ENCODE results near the gene SNRPN.
"Not testable (repeated sequence)": the region's sequence is repeated elsewhere in the genome, so short reads cannot be mapped to it uniquely, and the experiment has no call there.

The SNRPN gene

GRCh38 chr15:24966364-24967103, 11.7 kb downstream of the SNRPN start:
- DNase-seq (ENCODE audit: low read depth in 1 of 2, low spot score in 1 of 2), result no peak

DNA sequence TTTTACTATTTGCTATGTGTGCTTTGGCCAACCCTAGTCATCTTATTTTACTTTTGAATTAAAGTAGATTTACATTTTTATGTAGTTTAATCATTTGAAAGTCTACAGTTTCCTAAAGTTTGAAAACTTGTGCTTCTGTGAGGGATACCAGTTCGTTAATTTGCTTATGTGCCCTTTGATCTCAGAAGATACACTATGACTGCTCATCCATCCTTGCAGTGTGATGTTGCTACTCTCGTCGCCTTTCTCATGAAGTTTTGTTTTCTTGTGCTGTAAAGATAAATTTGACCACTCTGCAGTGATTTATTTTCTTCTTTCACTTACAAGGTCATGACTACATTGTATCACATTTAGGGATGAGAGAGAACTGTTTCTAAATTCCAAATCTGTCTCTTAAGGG, 16.3 kb downstream of the SNRPN start:
- DNase-seq (ENCODE audit: low read depth in 1 of 2, low spot score in 1 of 2), result no peak

GRCh38 chr15:24971772-24972171, 17.0 kb downstream of the SNRPN start:
- no peak for DNase-seq (ENCODE audit: low read depth in 1 of 2, low spot score in 1 of 2)

- not testable (repeated sequence) for DNase-seq (ENCODE audit: low read depth in 1 of 2, low spot score in 1 of 2)
These were observed 17.9 kb downstream of the SNRPN start for GRCh38 chr15:24972707-24973106.

- no peak for DNase-seq (ENCODE audit: low read depth in 1 of 2, low spot score in 1 of 2)
These were observed 22.1 kb downstream of the SNRPN start for GRCh38 chr15:24976932-24977331.

DNA sequence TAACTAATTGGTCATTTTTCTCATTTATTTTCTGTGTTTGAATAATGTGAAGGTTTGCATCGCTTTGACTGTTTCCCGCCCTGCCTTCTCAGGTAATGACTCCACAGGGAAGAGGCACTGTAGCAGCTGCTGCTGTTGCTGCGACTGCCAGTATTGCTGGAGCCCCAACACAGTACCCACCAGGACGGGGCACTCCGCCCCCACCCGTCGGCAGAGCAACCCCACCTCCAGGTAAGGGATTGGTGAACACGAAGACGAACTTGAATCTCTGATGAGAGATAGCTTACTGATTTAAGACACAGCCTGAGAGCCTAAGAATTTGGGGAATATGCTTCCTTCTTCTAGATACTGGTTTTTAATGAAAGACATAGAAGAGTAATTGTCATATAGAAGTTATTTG, 22.9 kb downstream of the SNRPN start:
- DNase-seq (ENCODE audit: low read depth in 1 of 2, low spot score in 1 of 2), result no peak

DNA sequence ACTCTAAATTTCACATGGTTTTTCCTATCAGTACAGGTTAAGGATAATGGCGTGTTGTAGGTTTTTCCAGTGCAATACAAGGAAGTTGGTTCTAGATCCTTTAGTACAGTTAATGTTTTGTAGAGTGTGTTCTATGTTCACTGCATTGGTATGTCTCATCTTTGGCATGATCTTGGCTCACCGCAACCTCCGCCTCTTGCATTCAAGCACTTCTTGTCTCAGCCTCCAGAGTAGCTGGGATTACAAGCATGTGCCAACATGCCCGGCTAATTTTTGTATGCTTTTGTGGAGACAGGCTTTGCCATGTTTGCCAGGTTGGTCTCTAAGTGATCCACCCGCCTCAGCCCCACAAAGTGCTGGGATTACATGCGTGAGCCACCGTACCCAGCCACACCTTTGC, 30.4 kb downstream of the SNRPN start:
- DNase-seq (ENCODE audit: low read depth in 1 of 2, low spot score in 1 of 2), result no peak

DNA sequence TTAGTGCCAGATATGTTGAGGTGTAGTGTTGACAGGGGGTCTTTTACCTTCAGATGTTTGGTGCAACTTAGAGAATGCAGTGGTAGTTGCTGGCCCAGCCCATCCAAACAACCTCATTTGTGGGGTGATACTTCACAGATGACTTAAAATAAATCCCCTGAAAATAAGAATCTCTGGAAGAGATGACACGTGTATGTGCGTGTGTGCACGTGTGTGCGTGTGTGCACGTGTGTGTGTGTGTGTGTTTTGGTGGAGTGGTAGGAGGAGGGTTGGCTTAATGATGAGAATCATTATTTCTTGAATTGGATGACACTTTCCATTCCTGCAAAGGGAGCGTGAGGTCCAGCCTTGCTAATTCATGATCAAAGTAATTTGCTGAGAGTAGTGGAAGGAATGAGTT, 31.9 kb downstream of the SNRPN start:
- no peak for DNase-seq (ENCODE audit: low read depth in 1 of 2, low spot score in 1 of 2)

DNA sequence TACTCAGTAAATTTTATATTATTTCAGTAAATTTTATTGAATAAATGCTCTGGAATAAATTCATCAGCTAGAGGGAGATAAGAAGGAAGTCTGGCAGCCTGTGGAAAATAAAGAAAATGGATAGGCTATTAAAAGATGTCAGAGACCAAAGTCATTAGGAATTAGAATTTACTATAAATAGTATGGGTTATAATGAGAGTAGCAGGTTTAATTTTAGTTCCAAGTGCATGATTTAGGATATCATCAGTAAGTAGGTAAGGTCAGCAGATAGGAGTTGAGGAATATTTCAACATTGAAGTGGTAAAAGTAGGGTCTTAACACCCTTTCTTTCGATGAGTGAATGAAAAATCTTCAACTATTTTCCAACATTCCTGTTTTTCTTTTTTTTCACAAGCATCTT, 64.6 kb downstream of the SNRPN start:
- DNase-seq (ENCODE audit: low read depth in 1 of 2, low spot score in 1 of 2), result no peak

GRCh38 chr15:25022233-25022632, 67.4 kb downstream of the SNRPN start:
- no peak for DNase-seq (ENCODE audit: low read depth in 1 of 2, low spot score in 1 of 2)
